SIG-M5 (cell line): Measurements from ENCODE around the gene PTCRA.
A peak's percentile ranks its signal among the peaks of the same experiment; 100 is the strongest.
"Not testable (repeated sequence)": the region's sequence is repeated elsewhere in the genome, so short reads cannot be mapped to it uniquely, and the experiment has no call there.

ENCODE experiments used
- DNase-seq: peaks from one replicate; lab custom pipeline; 2025; lab: John Stamatoyannopoulos, UW

Gene PTCRA

GRCh38 chr6:42915732-42916131 lies at the start of gene PTCRA:
PTCRA (plus strand) TSS chr6:42916053; CDS start chr6:42916070, 17 bp downstream.
- DNase-seq, result no peak

GRCh38 chr6:42870145-42870936 lies 45.5 kb upstream of the PTCRA start:
- DNase-seq, result no peak

DNA sequence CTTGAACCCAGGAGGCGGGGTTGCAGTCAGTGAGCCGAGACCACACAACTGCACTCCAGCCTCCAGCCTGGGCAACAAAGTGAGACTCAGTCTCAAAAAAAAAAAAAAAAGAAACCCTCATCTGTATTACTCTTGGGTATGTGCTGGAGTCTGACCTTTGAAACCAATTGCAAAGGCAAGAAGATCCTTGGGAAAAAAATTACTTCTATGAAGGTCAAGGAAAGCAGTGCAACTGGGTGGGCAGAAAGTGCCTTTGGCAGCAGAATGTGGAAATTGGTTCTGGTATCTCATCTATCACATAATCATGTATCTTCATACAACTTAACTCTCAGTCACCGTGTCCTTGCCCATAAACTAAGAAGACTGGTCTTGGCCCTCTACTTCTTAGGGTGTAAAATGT lies 44.1 kb upstream of the PTCRA start:
- DNase-seq, result no peak

DNA sequence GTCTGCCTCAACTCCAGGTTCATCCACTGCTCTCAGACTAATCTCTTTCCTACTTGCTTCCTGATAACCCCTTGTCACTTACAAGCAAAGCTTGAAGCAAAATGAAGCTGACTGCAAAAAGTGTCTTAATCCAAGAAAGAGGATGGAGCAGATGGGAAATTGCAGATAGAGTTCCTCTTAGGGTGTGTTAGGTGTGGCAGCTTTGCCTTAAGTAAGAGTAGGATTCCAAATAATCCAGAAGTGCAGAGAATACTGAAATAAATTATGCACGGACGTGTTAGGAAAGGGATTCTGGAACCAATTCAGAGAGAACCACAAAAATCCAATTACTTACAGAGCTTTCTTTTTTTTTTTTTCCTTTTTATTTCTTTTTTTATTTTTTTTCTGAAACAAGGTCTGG lies 42.5 kb upstream of the PTCRA start:
- DNase-seq, result no peak

GRCh38 chr6:42877695-42878094 lies 38.2 kb upstream of the PTCRA start:
- no peak for DNase-seq

GRCh38 chr6:42879372-42880239 lies 36.2 kb upstream of the PTCRA start, which contains the start of gene RPL7L1:
RPL7L1 (plus strand) TSS chr6:42879616; CDS start chr6:42879911, 295 bp downstream.
- DNase-seq, result peak; percentile 61

GRCh38 chr6:42880240-42880817 lies 35.5 kb upstream of the PTCRA start:
- not testable (repeated sequence) for DNase-seq

DNA sequence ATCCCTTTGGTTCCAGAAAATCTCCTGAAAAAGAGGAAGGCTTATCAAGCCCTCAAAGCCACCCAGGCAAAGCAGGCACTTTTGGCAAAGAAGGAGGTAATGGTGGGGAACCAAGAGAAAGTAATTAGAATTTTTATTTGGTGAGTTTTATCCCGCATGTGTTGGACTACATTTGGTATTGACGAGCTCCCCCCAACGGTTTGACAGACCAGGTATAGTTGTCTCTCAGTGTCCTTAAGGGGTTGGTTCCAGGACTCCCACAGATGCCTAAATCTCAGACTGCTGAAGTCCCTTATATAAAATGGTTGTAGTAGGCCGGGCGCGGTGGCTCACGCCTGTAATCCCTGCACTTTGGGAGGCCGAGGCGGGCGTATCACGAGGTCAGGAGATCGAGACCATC lies 35.0 kb upstream of the PTCRA start:
- DNase-seq, result not testable (repeated sequence)

DNA sequence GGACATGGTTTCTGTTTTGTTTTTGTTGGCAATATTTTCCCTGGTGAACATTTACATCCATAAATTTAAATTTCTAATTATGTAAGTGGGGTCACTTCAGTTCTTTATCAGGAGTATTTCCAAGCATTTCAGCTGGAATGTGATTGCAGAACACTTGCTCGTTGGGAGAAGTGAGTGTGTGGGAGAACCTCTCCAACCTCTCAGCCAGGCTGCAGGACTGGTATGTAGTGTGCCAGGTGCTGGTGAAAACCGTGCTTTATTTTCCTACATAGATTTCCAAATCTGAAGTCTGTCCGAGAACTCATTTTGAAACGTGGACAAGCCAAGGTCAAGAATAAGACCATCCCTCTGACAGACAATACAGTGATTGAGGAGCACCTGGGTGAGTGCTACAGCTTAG lies 30.2 kb upstream of the PTCRA start:
- no peak for DNase-seq

DNA sequence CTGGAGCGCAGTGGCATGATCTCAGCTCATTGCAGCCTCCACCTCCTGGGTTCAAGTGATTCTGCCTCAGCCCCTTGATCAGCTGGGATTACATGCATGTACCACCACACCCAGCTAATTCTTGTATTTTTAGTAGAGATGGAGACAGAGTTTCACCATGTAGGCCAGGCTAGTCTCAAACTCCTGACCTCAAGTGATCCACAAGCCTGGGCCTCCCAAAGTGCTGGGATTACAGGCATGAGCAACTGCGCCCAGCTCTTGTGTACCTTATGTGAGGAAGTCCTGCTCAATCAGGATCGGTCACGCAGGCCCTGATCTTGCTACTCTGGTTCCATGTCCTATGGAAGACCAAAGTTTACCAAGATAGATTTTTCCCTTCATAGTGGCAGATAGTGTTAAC lies 27.7 kb upstream of the PTCRA start:
- not testable (repeated sequence) for DNase-seq

DNA sequence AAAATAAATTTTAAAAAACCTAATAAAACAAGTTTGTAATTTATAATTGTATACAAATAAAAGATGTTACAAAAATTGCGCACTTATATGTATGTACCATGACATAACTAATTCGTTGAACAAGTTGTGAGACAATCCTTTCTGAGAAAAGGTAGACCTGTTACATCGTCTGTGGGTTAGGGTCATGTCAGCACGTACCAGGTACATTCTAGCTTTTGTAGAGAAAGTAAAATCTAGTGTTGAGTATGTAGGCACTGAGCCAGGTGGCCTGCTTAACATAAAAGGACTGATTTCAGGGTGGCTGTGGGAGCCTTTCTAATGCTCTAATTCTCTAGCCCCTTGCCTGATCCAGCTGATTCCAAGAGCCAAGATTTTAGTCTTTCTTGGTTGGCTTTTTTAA lies 26.0 kb upstream of the PTCRA start:
- no peak for DNase-seq

GRCh38 chr6:42890311-42891198 lies 25.3 kb upstream of the PTCRA start:
- peak; percentile 61 for DNase-seq

- DNase-seq, result no peak
These were observed 24.6 kb upstream of the PTCRA start for GRCh38 chr6:42891199-42891722.

GRCh38 chr6:42894041-42894828 lies 21.6 kb upstream of the PTCRA start:
- DNase-seq, result not testable (repeated sequence)

- no peak for DNase-seq
These were observed 19.6 kb upstream of the PTCRA start for GRCh38 chr6:42896178-42896719.

DNA sequence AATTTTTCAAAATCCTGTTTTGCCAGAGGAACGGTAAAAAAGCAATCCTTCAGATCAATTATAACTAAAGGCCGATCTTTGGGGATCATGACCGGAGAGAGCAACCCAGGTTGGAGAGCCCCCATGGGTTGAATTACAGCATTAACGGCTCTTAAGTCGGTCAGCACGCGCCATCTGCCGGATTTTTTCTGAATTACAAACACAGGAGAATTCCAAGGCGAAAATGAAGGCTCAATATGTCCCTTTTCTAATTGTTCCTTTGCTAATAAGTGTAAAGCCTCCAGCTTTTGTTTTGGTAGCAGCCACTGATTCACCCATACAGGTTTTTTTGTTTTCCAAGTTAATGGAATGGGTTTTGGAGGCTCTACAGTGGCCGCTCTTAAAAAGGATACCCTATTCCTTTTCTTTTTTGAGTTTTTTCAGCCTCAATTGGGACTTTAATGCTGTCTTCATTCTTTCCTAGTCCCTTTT lies 16.9 kb upstream of the PTCRA start:
- no peak for DNase-seq

DNA sequence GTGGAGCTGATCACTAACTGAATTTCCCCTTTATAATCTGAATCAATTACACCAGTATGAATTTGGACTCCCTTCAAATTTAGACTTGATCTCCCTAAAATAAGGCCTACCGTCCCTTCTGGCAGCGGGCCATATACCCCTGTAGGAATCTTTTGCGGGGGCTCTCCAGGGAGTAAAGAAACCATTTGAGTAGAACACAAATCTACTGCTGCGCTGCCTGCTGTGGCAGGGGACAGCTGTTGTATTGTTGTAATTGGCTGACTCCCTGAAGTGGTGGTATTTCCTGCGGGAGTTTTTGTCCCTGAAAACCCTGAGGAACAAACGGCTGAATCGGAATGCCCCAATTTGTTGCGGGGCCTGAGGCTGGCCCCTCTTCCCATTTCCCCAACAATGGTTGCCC lies 16.0 kb upstream of the PTCRA start:
- no peak for DNase-seq

- DNase-seq, result no peak
These were observed 14.3 kb upstream of the PTCRA start for GRCh38 chr6:42901538-42901957.

GRCh38 chr6:42902429-42903263 lies 13.2 kb upstream of the PTCRA start:
- DNase-seq, result not testable (repeated sequence)
